Activated B cell treated with CpG ODN at 0.5 μM for 24 hours (primary cell): ENCODE measurements around the gene COL4A3. TPM values are rescaled to one million over a fixed set of nuclear protein-coding genes. Genes with fewer than 3 reads are reported as not detected.

Experiments
- ATAC-seq: fragments of 200-7000 bp; cut with Tn5 transposase; one replicate; pipeline ENCODE4 v1.10.0; 2021; ENCODE audit warnings: low read depth, mild to moderate bottlenecking, moderate library complexity
- CTCF ChIA-PET: fragments of 350-600 bp; sonication (Branson Sonifier 250); formaldehyde crosslinking; loops from one replicate; lab custom pipeline; 2021; ENCODE audit warnings: antibody characterized with exemption; lab: Charles Lee
- POLR2A ChIA-PET: fragments of 350-600 bp; sonication (Branson Sonifier 250); formaldehyde crosslinking; loops from one replicate; lab custom pipeline; 2021; ENCODE audit warnings: antibody characterized with exemption; lab: Charles Lee
- DNase-seq: peaks from one replicate; pipeline ENCODE4 v3.0.0; 2022
- H3K27ac Mint-ChIP-seq: one replicate; pipeline ENCODE4 v1.8.0; 2020; ENCODE audit warnings: mixed read lengths
- H3K27me3 Mint-ChIP-seq: one replicate; pipeline ENCODE4 v1.8.0; 2021; ENCODE audit warnings: mixed read lengths
- H3K36me3 Mint-ChIP-seq: one replicate; pipeline ENCODE4 v1.8.0; 2021; ENCODE audit warnings: low read depth, mixed read lengths
- H3K4me1 Mint-ChIP-seq: one replicate; pipeline ENCODE4 v1.8.0; 2021; ENCODE audit warnings: mixed read lengths
- H3K4me3 Mint-ChIP-seq: one replicate; pipeline ENCODE4 v1.8.0; 2020; ENCODE audit warnings: mild to moderate bottlenecking, mixed read lengths
- H3K9me3 Mint-ChIP-seq: one replicate; pipeline ENCODE4 v1.8.0; 2020; ENCODE audit warnings: mixed read lengths
- intact Hi-C: fragments of 100-400 bp; cut with micrococcal nuclease; formaldehyde crosslinking; loops from one replicate; pipeline ENCODE4 v1.15.1; 2024
- total RNA-seq: library from RNA; stranded (reverse); gene quantifications from 2 replicates; pipeline ENCODE4 v1.2.3, GENCODE V29; 2022
- TF ChIP-seq, protein P1 (sequence below): fragments of 200-600 bp; IDR thresholded peaks from one replicate; pipeline ENCODE4 v1.8.0; 2022; ENCODE audit warnings: antibody characterized with exemption, mild to moderate bottlenecking

Gene COL4A3
- total RNA-seq, 1 donor from 2014 or later: 18.3 TPM

DNA sequence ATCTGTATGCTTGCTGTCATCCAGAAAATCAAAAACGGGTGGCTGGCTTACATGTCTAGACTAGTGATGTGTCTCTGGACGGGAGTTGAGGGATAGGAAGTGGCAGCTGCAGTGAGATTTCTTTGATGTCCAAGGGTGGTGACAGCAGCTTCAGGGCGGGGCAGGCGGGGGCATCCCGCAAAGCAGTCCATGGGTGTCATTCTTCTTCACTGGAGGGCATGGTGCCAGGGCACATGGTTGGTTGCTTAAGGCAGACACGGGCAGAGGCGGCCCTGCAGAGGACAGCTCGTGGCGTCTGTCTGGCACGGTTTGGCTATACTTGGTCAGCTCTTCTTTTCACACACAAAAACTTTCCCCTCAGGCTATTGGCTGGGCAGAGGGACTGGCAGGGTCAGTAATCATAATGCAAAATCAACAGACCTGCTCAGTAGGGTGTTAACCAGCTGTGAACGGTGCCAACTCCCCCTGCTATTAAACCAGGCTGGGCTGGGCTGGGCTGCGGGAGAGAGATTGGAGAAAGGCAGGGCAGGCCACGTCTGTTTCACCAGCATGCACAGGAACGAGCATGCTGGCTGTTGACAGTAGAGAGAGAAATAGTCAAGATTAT, 63.7 kb downstream of the COL4A3 start:
- intact Hi-C loops: no loop called here
- no peaks in the 10 kb centered on the region for H3K4me1 Mint-ChIP-seq
- H3K4me3 Mint-ChIP-seq: no peak overlapping the region
- TF ChIP-seq, protein P1, sequence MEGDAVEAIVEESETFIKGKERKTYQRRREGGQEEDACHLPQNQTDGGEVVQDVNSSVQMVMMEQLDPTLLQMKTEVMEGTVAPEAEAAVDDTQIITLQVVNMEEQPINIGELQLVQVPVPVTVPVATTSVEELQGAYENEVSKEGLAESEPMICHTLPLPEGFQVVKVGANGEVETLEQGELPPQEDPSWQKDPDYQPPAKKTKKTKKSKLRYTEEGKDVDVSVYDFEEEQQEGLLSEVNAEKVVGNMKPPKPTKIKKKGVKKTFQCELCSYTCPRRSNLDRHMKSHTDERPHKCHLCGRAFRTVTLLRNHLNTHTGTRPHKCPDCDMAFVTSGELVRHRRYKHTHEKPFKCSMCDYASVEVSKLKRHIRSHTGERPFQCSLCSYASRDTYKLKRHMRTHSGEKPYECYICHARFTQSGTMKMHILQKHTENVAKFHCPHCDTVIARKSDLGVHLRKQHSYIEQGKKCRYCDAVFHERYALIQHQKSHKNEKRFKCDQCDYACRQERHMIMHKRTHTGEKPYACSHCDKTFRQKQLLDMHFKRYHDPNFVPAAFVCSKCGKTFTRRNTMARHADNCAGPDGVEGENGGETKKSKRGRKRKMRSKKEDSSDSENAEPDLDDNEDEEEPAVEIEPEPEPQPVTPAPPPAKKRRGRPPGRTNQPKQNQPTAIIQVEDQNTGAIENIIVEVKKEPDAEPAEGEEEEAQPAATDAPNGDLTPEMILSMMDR: no peak
- ChIA-PET POLR2A (no interaction called here), CTCF (no interaction called here)
- H3K27ac Mint-ChIP-seq: no peak overlapping the region
- H3K9me3 Mint-ChIP-seq: no peaks in the 10 kb centered on the region
- no peaks in the 10 kb centered on the region for H3K27me3 Mint-ChIP-seq
- ATAC-seq (no peak), DNase-seq (no peak)
- peaks cover 4% of the 10 kb centered on the region for H3K36me3 Mint-ChIP-seq

DNA sequence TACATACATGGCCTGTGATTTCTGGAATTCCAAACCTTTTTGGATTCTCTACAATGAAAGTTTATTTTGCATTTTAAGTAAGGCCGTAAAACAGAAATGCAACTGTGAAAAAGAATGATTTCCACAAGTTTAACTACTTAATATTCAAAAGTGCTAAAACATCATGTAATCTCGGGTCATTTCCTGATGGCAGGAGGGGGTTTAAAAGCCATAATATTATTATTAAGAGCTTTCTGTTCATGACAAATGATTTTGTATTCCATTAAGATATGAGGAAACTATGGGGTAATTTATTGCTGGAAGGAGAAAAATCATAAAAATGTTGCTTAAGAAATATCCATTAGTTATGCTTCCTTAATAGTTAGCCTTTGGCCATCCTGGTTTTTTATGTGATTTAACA, 65.7 kb downstream of the COL4A3 start:
- H3K4me3 Mint-ChIP-seq: no peak overlapping the region
- H3K9me3 Mint-ChIP-seq: no peaks in the 10 kb centered on the region
- POLR2A ChIA-PET: no interaction called here

DNA sequence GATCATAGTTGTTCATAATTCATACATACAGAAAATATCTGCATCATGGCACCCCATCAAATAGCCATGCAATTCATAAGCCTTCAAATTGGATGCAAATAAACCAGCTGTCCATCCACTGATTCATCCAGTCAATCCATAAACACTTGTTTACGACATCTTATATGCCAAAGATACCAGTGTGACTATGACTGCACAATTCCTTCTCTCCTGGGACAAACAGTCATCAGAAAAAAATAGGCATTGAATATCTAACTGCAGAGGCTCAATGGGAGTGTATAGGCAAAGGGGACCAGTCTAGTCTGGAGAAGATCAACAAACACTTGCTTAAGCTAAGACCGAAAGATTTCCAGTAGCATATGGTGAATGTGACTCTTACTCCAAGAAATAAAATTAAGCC, 70.0 kb downstream of the COL4A3 start:
- Mint-ChIP-seq H3K27me3 (no peaks in the 10 kb centered on the region), H3K9me3 (no peaks in the 10 kb centered on the region), H3K4me3 (no peak overlapping the region), H3K27ac (no peak overlapping the region), H3K36me3 (no peaks in the 10 kb centered on the region), H3K4me1 (no peaks in the 10 kb centered on the region)
- ATAC-seq (no peak), DNase-seq (no peak)
- CTCF ChIA-PET: no interaction called here
- TF ChIP-seq, protein P1: no peak
- intact Hi-C loops: loop anchor here (10.0 kb wide), 1 partner anchor 430 kb away; no protein-coding TSS in a partner anchor
- POLR2A ChIA-PET: no interaction called here

More for the DNA sequence above, 65.7 kb downstream of the COL4A3 start:
- no peak overlapping the region for H3K27ac Mint-ChIP-seq
- H3K4me1 Mint-ChIP-seq: no peaks in the 10 kb centered on the region
- H3K27me3 Mint-ChIP-seq: no peaks in the 10 kb centered on the region
- TF ChIP-seq, protein P1: no peak
- intact Hi-C loops: loop anchor here (10.0 kb wide), 1 partner anchor 425 kb away; no protein-coding TSS in a partner anchor
- DNase-seq: no peak
- ATAC-seq: no peak
- CTCF ChIA-PET: no interaction called here
- H3K36me3 Mint-ChIP-seq: peaks cover 3% of the 10 kb centered on the region

DNA sequence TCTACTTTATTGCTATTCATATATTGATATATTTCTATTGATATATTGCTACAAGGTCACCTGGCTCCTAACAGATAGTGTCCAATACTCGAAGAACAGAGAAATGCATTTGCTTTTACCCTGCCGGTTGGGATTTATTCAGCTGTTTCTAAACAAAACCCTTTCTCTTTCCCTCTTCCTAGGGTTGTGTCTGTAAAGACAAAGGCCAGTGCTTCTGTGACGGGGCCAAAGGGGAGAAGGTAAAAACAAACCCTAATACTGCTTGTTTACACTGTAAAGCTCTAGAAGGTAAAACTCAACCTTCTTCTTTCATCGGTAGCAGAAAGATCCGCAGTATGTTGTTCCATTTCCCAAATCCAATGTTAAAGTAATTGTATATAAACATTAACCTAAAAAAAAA, 73.4 kb downstream of the COL4A3 start:
- ATAC-seq (no peak), DNase-seq (no peak)
- Mint-ChIP-seq H3K4me1 (no peaks in the 10 kb centered on the region), H3K9me3 (no peaks in the 10 kb centered on the region), H3K27me3 (no peaks in the 10 kb centered on the region), H3K4me3 (no peak overlapping the region), H3K27ac (no peak overlapping the region), H3K36me3 (peaks cover 11% of the 10 kb centered on the region)
- ChIA-PET CTCF (interaction anchor here (0.7 to 5.2 kb wide), 17 partner anchors 9 to 1572 kb away, joined by 3 to 129 read pairs (median 5); partner anchors contain the start of gene COL4A4), POLR2A (no interaction called here)
- intact Hi-C loops: loop anchor here (1.0 to 10.0 kb wide), 6 partner anchors 73 to 1567 kb away; partner anchors contain the start of genes COL4A3 and COL4A4
- TF ChIP-seq, protein P1: no peak
